Posterior vena cava (tissue), 2 donors: Measurements from ENCODE around the gene PEX26. TPM values are rescaled to one million over a fixed set of nuclear protein-coding genes. Genes with fewer than 3 reads are reported as not detected.
"Not testable (repeated sequence)": the region's sequence is repeated elsewhere in the genome, so short reads cannot be mapped to it uniquely, and the experiment has no call there.

Source experiments
- DNase-seq: peaks from one replicate; pipeline ENCODE4 v3.0.0-alpha.2; 2020; ENCODE audit warnings: low spot score
- intact Hi-C, 2 donors: fragments of 100-400 bp; cut with DNase I; formaldehyde crosslinking; loops; one replicate each; pipeline versions ENCODE4 v1.14.1 to v1.14.2; 2022 to 2023
- total RNA-seq, 2 donors: library from RNA; stranded (reverse); fragmentation: NEBNext Ultra II Directional; extraction: Animal tissue kit (Norgen Biotek cat#: 25700); gene quantifications; one replicate each; pipeline ENCODE4 v1.2.1, GENCODE V29; 2021
- donor health status: DM: yes; HTN: yes; CAD: no.
- donor health status: DM: yes; HTN: yes; CAD: no.

PEX26 gene
- total RNA-seq, 2 donors from 2014 or later = 25.5 to 28.5 TPM

DNA sequence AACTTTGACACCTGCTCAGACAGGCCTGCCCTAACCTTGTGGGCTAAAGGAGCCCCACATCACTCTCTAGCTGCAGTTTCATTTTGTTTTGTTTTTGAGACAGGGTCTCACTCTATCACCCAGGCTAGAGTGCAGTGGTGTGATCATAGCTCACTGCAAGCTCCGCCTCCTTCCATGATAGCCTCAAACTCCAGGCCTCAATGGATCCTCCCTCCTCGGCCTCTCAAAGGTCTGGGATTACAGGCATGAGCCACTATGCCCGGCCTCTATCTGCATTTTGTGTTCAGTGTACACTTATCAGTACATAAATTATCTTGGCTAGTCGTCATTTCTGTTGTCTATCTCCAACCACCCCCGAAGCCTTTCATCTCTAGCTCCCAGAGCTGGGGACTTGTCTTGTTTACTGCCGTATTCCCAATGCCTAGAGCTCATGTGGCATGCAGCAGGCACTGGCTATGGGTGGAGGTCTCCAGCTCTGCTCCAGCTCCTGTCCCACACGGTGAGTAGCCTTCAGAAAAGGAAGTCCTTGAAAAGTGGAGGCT, 22.1 kb upstream of the PEX26 start:
- no peak for DNase-seq
- intact Hi-C loops = no loop called here

DNA sequence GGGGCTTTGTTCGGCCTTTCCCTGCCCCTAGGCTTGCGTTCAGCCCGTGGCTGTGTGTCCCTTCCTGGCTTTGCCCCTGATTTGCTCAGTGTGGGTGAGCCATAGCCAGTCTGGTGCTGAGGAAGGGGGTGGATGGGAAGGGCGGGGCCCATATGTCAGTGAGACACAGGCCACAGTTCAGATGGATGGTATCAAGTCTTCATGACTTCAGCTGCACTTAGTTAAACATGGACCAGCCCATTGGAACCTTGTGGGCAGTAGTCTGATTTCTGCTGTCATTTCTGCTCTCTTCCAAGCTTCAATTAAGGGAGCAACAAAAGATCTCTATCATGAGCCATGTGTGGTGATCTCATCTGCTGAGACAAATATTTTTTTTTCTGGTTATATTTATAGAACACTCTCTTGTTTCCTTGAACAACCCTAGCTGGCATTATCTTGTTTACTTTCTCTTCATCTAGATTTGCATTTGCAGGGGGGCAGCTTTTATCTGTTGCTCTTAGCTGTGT, 21.6 kb upstream of the PEX26 start:
- intact Hi-C loops = no loop called here
- peak; percentile 81 for DNase-seq

DNA sequence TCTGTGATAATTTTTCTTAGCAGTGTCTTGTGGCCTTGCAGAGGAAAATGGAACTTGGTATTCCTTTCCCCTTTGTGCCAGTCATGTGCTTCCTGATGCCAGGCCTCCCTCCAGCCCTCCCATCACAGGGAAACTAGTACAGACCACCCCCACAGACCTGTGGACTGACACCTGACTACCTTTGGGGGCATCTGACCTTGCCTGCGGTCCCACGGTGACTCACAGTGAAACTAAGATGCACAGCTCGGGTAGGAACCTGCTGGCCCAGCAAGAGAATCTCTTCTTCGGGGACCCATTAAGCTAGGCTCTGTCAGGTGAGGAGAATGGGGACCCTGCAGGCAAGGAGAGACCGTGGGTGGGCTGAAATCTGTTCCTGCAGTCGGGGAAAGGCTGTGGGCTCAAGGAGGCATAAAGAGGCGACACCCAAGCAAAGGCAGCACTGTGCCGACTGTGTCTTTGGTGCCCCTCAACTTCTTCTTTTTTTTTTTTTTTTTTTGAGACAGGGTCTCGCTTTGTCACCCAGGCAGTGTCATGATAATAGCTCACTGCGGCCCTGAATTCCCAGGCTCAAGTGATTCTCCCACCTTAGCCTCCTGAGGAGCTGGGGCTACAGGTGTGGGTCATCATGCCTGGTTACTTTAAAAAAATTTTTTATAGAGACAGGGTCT, 20.8 kb upstream of the PEX26 start:
- intact Hi-C loops = no loop called here
- DNase-seq = peak; percentile 48

DNA sequence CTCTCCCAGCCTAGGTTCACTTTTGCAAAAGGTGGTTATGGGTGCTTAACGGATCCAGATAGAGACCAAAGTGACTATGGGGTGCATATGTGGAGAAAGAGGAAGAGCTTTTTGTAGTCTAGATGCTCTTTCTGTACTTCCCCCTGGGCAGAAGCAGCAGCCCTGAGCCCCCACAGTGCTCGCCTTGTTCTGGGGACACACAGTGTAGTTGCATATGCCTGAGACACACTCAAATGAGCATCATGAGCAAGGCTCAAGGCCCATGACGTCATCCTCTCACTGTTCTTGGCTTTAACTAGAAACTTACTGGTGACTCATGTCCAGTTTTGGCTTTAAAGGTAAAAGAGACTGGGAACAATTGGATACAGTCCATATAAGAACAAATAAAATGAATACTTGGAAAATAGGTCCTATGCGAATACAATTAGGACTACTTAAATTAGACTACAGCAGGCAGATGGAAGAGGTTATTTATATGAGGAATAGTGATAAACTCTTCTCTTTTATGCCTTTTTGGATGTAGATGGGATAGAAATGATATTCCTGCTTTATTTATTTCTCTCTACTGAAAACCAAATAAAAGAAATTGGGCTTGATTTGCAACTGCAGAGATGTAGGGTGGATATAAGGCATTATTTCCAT, 20.1 kb upstream of the PEX26 start:
- DNase-seq = peak; percentile 91
- intact Hi-C loops = no loop called here

DNA sequence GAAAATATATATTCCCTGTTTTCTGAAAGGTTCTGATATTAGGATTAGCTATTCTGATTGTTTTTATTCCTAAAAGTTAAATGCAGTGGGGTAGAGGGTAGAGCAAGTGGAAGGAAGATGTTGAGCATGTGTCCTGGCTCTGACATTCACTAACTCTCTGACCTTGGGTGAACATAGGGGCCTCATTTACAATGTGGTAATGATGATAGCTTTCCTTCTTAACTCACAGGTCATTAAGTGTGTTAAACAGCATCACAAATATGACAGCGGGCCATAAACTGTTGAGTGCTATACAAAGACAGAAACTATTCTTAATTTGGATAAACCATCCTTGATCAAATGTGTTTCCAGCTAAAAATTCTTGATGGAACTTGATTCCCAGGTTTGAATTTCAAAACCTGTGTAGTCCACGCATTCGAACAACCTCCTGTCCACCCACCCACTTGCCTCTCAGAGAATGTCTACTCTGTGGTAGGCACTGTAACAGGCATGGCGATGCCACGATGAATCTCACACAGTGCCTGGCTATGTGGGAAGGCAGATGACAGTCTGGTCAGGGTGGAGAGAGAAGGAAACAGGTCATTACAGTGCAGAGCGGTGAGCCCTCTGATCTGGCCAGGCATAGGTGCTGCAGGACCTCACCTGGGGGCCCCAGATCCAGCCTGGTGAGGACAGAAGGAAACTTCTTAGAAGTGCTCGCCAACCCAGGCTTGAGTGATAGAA, 19.3 kb upstream of the PEX26 start:
- DNase-seq = peak; percentile 43
- intact Hi-C loops = no loop called here

DNA sequence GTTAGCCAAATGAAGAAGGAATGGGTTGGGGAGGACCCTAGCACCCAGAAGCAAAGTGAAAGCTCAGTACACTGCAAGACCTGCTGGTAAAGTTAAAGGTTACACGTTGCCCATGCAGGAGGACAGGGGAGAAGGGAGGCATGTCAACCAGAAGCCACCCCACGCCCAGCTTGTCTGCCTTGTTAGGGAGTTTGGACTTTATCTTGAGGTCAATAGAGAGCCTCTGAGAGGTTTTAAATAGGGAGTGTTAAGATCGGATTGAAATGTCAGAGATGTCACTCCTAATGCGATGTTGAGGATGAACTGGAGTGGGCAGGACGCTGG, 18.7 kb upstream of the PEX26 start:
- no peak for DNase-seq
- intact Hi-C loops = no loop called here

DNA sequence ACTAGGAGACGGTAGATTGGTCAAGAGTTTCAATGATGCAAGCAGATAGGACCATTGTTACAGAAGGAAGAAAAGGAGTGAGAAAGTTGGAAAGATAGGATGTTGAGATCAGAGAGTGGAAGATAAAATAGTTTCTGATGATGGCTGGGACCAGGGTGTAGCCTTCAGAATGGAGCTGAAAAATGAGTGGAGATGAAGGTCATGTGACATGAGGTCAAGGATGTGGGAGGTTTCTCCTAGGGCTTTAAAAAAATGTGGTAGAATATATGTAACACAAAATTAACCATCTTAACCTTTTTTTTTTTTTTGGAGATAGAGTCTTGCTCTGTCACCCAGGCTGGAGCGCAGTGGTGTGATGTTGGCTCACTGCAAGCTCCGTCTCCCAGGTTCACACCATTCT, 18.3 kb upstream of the PEX26 start:
- DNase-seq = no peak
- intact Hi-C loops = no loop called here

DNA sequence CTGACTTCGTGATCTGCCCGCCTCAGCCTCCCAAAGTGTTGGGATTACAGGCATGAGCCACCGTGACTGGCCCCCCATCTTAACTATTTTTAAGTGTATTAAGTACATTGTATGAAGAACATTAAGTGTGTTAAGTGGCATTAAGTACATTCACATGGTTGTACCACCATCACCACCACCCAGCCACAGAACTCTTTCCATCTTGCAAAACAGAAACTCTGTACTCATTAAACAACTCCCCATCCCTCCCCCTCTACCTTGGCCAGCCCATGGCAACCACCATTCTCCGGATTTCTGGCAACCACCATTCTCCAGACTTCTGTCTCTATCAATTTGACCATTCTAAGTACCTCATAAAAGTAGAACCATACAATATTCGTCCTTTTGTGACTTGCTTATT, 17.8 kb upstream of the PEX26 start:
- intact Hi-C loops = loop anchor here in 1 of 2 donors (10.0 kb wide), 1 partner anchor 45 kb away; no protein-coding TSS in a partner anchor
- DNase-seq = peak; percentile 12

DNA sequence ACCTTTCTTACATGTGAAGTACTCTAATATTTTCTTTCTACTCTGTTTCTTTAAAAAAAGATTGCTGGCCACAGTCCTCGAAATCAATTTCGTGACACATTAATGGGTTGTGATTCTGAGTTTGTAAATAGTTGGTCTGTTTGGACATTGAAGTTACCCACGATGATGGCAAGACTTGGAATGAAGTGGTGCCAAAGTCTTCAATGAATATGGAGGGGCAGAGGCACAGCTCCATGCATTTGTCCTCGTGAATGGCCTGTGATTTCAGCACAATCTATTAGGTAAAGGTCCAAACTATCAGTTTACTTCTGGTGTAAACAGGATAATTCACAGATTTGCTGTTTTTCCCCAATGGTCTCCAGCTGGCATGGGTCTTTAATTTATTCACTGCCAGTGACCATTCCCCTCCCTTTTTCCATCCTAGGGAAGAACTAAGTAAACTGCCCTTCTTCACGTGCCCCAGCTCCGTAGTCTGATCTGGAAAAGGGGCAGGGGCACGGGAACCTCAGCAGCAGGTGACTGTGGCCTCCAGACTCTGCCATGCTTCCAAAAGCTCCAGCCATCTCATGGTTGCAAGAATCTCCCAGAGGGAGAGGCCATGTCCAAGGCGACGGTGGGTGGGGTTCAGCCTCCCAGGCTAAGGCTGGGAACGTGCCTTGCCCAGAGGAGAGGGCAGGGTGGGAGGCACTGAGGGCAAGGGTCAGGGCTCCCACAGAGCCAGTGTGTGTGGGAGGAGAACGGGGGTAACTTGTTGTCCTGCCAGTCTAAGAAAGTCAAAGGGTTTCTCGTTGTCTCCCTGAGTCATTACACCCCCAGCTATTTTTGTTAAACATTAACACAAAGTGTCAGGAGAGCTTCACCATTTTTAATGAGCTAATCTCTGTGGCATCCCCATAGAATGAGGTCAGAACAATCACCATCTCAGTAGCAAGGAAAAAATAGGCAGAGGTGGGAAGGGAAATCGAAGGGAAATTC, 16.9 kb upstream of the PEX26 start:
- DNase-seq = peak; percentile 46
- intact Hi-C loops = loop anchor here in 1 of 2 donors (10.0 kb wide), 1 partner anchor 46 kb away; no protein-coding TSS in a partner anchor

DNA sequence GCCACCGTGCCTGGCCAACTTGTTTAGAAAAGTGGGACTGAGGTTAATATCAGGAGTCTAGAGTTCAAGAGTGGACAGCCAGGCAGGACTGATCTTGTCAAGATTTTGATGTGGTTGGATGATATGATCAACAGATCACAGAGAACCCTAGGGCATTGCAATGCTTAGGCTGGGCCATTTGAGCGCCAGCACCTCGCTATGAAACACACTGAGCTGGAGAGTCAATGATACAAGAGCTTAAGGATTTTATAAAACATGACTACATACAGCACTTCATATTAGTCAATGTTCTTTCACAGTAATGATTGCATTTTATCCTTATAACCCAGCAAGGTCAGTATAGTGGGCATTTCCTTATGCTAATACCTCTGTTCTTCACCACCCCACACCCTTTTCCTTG, 15.4 kb upstream of the PEX26 start:
- intact Hi-C loops = loop anchor here in 1 of 2 donors (10.0 kb wide), 1 partner anchor 48 kb away; no protein-coding TSS in a partner anchor
- peak; percentile 24 for DNase-seq

DNA sequence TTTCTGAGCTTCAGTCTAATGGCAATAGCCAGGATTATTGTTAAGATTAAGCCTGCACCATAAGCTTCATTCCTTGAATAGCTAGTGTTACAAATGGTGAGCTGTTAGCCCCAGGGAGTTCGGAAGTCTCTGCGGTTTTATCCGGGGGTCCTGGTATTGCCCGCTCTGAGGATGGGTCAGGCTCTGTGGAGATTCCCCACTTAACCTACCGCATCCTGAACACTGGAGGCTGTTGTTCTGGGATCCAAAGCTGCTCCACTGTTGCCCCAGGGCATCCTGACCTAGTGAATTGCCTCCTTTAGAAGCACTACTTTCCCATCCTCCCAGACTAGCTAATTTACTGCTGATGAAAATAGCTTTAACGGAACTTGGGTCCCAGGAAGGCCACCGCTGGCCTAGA, 14.5 kb upstream of the PEX26 start:
- intact Hi-C loops = loop anchor here in 1 of 2 donors (10.0 kb wide), 1 partner anchor 49 kb away; no protein-coding TSS in a partner anchor
- peak; percentile 34 for DNase-seq

DNA sequence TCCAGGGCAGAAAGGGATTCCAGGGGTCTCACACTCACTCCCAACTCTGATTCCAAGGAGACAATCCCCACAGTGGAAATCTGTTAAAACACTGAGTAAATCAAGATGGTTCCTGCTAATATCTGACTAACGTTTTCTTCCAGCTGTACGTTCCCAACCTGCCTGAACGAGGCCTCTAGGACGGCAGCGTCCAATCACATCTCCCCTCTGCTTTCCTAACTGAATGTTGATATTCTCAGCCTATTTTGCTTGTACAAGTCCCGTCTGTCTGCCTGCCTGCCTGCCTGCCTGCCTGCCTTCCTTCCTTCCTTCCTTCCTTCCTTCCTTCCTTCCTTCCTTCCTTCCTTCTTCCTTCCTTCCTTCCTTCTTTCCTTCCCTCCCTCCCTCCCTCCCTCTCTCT, 14.1 kb upstream of the PEX26 start:
- not testable (repeated sequence) for DNase-seq
- intact Hi-C loops = loop anchor here in 1 of 2 donors (10.0 kb wide), 1 partner anchor 49 kb away; no protein-coding TSS in a partner anchor

DNA sequence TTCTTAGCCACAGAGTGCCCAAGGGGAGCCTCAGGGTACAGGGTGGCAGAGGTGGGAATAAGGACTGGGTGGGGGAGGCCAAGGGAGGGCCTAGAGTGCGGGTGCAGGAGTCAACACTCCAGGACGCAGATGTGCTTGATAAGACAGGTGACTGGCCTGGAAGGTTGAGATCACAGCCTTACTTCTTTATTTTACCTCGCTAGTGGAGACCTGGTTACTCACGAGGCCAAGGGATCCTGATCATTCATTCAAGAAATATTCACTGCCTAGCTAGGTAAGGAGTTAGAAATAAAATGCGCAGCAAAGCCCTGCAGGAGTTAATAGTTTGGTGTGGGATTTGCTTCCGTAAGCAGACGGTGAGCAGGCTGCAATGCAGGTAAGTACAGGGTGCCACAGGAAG, 13.2 kb upstream of the PEX26 start:
- intact Hi-C loops = loop anchor here in 1 of 2 donors (10.0 kb wide), 1 partner anchor 50 kb away; no protein-coding TSS in a partner anchor
- peak; percentile 24 for DNase-seq

DNA sequence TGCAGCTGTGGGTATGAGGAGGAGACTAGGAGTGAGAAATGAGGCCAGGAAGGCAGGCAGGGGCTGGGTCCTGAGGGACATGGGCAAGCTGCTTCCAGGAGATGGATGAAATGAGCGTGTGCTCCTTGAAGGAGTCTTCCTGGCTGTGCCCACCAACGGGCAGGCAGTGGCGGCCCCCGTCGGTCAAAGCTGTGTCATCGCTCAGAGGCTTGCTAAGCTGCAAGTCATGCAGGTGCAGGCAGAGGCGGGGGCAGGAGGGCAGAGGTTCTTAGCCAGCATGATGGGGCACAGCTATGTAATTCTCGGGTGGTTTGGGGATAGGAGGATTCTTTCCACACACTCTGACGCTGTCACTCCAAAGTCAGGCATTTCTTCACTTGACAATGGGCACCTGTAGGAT, 12.5 kb upstream of the PEX26 start:
- intact Hi-C loops = loop anchor here in 1 of 2 donors (10.0 kb wide), 1 partner anchor 50 kb away; no protein-coding TSS in a partner anchor
- peak; percentile 77 for DNase-seq

DNA sequence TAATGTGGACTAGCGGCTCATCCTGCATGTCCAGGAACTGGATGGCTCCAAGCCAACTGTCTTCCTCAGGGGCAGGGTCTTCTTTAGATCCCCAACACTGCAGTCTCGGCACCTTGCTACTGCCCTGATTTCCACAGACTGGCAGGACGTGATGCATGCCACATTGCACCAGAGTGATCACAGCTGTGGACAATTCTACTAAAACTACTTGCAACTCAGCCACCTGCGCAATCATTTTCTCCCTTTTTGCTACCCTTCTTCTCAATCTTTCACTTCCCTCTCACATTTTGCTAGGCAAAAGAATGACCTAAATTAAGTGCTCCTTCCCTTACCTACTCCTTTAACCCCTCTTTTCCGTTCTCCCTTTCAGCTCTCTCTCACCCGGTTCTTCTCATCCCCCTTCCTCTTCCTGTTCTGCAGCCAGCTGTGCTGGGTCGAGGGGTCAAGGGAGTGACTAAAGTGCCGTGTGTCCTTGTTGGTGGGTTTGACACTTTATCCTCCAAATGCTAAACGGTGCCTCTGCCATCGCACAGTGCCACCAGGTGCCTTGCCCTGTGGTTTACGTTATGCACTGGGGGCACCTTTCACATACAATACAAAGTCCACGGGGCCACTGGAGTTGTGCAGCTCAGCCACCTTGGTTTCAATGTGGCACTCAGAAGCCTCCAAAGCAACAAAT, 11.5 kb upstream of the PEX26 start:
- intact Hi-C loops = loop anchor here in 1 of 2 donors (10.0 kb wide), 1 partner anchor 52 kb away; no protein-coding TSS in a partner anchor
- peak; percentile 52 for DNase-seq

DNA sequence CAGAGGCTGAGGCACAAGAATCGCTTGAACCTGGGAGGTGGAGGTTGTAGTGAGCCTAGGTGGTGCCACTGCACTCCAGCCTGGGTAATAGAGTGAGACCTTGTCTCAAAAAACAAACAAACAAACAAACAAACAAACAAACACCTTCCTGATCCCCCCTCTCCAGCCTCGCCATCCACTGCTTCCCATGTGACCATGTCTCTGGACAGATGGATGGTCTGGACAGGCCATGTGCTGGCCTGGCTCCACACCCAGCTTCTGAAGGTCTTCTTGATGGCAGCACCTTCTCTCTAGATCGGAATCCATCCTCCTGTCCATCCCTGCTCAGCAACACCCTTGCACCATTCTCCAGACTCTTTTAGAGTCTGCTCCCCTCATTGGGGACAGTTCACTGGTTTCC, 10.7 kb upstream of the PEX26 start:
- peak; percentile 66 for DNase-seq
- intact Hi-C loops = loop anchor here in 1 of 2 donors (10.0 kb wide), 1 partner anchor 52 kb away; no protein-coding TSS in a partner anchor

DNA sequence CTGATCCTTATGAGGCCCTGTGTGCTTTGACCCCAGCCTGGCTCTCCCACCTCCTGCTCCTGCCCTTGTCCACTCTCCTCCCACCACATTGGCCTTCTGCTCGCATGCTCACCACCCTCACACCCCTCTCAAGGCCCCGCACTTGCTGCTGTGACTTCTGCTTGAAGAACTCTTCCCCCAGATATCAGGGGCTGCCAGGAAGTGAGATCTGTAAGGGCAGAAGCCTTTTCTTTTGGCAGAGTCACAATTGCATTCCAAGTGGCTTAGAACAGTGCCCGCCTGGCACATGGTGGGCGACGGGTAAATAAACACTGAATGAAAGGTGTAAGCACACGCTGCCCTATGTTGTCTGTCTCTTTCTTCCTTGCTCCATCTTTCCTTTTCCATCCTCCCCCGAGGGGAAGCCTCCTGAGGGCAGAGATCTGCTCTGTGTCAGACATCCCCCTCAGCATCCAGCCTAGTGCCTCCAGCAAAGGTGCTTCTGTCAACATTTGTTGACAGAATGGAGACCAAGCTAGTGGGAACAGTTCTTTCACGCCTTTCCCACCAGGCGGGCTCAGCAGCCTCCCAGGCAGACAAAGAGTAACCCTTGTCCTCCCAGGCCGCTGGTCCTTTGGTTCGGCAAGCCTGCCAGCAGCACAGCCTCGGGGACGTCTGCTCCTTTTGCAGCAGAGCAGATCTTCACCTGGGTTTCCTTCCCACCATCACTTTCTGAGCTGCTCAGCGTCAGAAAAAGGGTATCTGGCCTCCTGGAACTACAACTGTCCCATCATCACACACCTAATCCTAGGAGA, 10.0 kb upstream of the PEX26 start:
- DNase-seq = peak; percentile 62
- intact Hi-C loops = loop anchor here in 1 of 2 donors (10.0 kb wide), 1 partner anchor 53 kb away; no protein-coding TSS in a partner anchor
